ENCODE measurements around the gene ZNF174.

DNA sequence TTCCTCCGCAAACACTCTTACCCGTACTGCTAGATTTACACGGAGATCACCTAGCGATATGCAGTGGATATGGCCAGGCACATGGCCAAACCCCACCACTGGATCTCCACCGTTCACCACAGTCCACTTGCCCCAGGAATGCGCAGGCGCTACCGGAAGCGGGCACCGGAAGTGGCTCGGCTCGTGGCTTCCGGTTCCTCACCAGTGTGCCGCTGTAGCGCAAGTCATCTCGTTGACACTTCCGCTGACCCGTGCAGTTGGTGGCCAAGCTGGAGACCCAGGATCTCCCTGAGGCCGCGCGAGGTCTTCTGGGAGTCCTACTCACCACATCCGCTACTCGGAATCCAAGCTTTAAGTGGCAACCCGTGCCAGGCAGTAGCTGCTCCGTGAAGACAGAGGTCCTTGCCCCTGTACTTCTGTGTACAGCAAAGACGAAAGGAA, 30.8 kb downstream of the ZNF174 start:
- TF ChIP-seq MAFK (IDR thresholded peaks at IDR 0.05; ENCODE audit: low read depth, low read length) (no peak), RFX5 (IDR thresholded peaks at IDR 0.05; ENCODE audit: low read depth, low read length) (no peak), FOS (IDR thresholded peaks at IDR 0.05; ENCODE audit: low read depth, low read length) (no peak), POLR2A (IDR thresholded peaks at IDR 0.05; ENCODE audit: low read depth, low read length) (no peak), RAD21 (IDR thresholded peaks at IDR 0.05; ENCODE audit: low read length) (no peak), BHLHE40 (IDR thresholded peaks at IDR 0.05; ENCODE audit: low read depth, low read length) (no peak), CHD1 (IDR thresholded peaks at IDR 0.05; ENCODE audit: low read depth, low read length) (no peak), MXI1 (IDR thresholded peaks at IDR 0.05; ENCODE audit: borderline replicate concordance, low read depth, low read length) (no peak), SMC3 (IDR thresholded peaks at IDR 0.05; ENCODE audit: low read depth, low read length) (no peak)
- TF ChIP-seq, protein P1, sequence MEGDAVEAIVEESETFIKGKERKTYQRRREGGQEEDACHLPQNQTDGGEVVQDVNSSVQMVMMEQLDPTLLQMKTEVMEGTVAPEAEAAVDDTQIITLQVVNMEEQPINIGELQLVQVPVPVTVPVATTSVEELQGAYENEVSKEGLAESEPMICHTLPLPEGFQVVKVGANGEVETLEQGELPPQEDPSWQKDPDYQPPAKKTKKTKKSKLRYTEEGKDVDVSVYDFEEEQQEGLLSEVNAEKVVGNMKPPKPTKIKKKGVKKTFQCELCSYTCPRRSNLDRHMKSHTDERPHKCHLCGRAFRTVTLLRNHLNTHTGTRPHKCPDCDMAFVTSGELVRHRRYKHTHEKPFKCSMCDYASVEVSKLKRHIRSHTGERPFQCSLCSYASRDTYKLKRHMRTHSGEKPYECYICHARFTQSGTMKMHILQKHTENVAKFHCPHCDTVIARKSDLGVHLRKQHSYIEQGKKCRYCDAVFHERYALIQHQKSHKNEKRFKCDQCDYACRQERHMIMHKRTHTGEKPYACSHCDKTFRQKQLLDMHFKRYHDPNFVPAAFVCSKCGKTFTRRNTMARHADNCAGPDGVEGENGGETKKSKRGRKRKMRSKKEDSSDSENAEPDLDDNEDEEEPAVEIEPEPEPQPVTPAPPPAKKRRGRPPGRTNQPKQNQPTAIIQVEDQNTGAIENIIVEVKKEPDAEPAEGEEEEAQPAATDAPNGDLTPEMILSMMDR (conservative IDR thresholded peaks at IDR 0.05; ENCODE audit: low read depth, low read length): no peak
- TF ChIP-seq, protein P2, sequence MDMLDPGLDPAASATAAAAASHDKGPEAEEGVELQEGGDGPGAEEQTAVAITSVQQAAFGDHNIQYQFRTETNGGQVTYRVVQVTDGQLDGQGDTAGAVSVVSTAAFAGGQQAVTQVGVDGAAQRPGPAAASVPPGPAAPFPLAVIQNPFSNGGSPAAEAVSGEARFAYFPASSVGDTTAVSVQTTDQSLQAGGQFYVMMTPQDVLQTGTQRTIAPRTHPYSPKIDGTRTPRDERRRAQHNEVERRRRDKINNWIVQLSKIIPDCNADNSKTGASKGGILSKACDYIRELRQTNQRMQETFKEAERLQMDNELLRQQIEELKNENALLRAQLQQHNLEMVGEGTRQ (IDR thresholded peaks at IDR 0.05; ENCODE audit: low read depth, low read length): no peak

Data from IMR-90 (cell line).